Tibial nerve (tissue), 4 donors: ENCODE results near the gene NRXN3. TPM values are rescaled to one million over a fixed set of nuclear protein-coding genes. Genes with fewer than 3 reads are reported as not detected.

Experiments
- DNase-seq, 2 donors: peaks; one replicate each; pipeline ENCODE4 v3.0.0-alpha.2; 2019; ENCODE audit warnings: low spot score in 2 of 2
- H3K27ac ChIP-seq, 4 donors: fragments of 200-600 bp; sonication (generic) in 3 of 4; one replicate each; pipeline ENCODE4 v1.5.1; 2017 to 2019; ENCODE audit warnings: mild to moderate bottlenecking in 1 of 4
- H3K27me3 ChIP-seq, 2 donors: fragments of 200-600 bp; sonication (generic) in 1 of 2; one replicate each; pipeline versions ENCODE4 v1.5.1 to v1.6.0; 2017 to 2019
- H3K36me3 ChIP-seq, 3 donors: fragments of 200-600 bp; sonication (generic); one replicate each; pipeline ENCODE4 v1.5.1; 2018 to 2019
- H3K4me1 ChIP-seq, 4 donors: fragments of 200-600 bp; sonication (generic) in 3 of 4; one replicate each; pipeline ENCODE4 v1.5.1; 2017 to 2019
- H3K4me3 ChIP-seq, 4 donors: fragments of 200-600 bp; sonication (generic) in 3 of 4; one replicate each; pipeline ENCODE4 v1.5.1; 2017 to 2019; ENCODE audit warnings: mild to moderate bottlenecking in 1 of 4, moderate library complexity in 1 of 4
- H3K9me3 ChIP-seq, 4 donors: fragments of 200-600 bp; sonication (generic) in 3 of 4; one replicate each; pipeline ENCODE4 v1.5.1; 2017 to 2019
- EP300 ChIP-seq, 2 donors: sonication (generic); formaldehyde crosslinking; IDR thresholded peaks; one replicate each; pipeline ENCODE4 v1.6.1; 2017; ENCODE audit warnings: antibody characterized with exemption in 2 of 2, mild to moderate bottlenecking in 1 of 2
- POLR2A ChIP-seq, 2 donors: fragments of 450-650 bp; IDR thresholded peaks; one replicate each; pipeline ENCODE4 v1.6.1; 2017; ENCODE audit warnings: antibody characterized with exemption in 2 of 2, mild to moderate bottlenecking in 2 of 2, moderate library complexity in 2 of 2
- WGBS, 2 donors: methylation state at CpG; one replicate each; pipeline ENCODE4 v1.1.5; 2018; 5-methylcytosine and 5-hydroxymethylcytosine counted together
- total RNA-seq, 4 donors: library from RNA; depleted of rRNA; stranded (reverse); fragments of >200 nt; gene quantifications; one replicate each; pipeline ENCODE4 v1.1.0, GENCODE V29; 2016
- TF ChIP-seq, protein P1 (sequence below), 5 experiments: fragments of 200-600 bp in 3 of 5; fragments of 450-650 bp in 2 of 5; sonication (generic) in 3 of 5; IDR thresholded peaks; one replicate each; pipeline ENCODE4 v1.5.1; 2016 to 2019; ENCODE audit warnings: antibody characterized with exemption in 5 of 5, mild to moderate bottlenecking in 3 of 5, moderate library complexity in 2 of 5

The NRXN3 gene
- total RNA-seq, 4 donors from 2014 or later: 16.7 to 52.2 (median 19.7) TPM

DNA sequence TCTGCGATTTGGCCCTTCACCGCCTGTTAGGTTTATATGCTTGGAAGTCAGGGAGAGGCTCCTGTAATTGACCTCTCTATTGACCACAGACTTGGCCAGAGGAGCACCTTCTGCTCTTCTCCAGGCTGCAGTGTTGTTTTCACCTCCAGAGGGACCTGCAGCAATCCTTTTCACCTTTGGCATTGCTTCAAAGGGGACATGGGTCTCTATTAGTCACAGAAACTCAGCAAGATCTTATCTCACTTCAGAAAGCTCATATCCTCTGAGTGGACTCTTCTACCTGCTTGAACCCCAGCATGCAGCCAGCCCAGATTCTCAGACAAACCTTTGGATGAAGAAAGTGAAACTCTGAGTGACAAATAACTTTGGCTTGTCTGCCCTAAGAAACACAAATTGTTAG, 339.3 kb downstream of the NRXN3 start:
- Histone ChIP-seq H3K4me3 (no peak overlapping the region), H3K27me3 (no peaks in the 10 kb centered on the region), H3K27ac (no peak overlapping the region), H3K9me3 (no peaks in the 10 kb centered on the region), H3K36me3 (no peaks in the 10 kb centered on the region), H3K4me1 (no peaks in the 10 kb centered on the region)
- 66 to 70% methylated on average over 2 of the region's 2 CpGs for WGBS, 2 donors
- DNase-seq: no peak
- TF ChIP-seq, protein P1, sequence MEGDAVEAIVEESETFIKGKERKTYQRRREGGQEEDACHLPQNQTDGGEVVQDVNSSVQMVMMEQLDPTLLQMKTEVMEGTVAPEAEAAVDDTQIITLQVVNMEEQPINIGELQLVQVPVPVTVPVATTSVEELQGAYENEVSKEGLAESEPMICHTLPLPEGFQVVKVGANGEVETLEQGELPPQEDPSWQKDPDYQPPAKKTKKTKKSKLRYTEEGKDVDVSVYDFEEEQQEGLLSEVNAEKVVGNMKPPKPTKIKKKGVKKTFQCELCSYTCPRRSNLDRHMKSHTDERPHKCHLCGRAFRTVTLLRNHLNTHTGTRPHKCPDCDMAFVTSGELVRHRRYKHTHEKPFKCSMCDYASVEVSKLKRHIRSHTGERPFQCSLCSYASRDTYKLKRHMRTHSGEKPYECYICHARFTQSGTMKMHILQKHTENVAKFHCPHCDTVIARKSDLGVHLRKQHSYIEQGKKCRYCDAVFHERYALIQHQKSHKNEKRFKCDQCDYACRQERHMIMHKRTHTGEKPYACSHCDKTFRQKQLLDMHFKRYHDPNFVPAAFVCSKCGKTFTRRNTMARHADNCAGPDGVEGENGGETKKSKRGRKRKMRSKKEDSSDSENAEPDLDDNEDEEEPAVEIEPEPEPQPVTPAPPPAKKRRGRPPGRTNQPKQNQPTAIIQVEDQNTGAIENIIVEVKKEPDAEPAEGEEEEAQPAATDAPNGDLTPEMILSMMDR (IDR thresholded peaks at IDR 0.05): no peak
- no peak for TF ChIP-seq EP300 (IDR thresholded peaks at IDR 0.05)
- TF ChIP-seq POLR2A (IDR thresholded peaks at IDR 0.05): no peak

DNA sequence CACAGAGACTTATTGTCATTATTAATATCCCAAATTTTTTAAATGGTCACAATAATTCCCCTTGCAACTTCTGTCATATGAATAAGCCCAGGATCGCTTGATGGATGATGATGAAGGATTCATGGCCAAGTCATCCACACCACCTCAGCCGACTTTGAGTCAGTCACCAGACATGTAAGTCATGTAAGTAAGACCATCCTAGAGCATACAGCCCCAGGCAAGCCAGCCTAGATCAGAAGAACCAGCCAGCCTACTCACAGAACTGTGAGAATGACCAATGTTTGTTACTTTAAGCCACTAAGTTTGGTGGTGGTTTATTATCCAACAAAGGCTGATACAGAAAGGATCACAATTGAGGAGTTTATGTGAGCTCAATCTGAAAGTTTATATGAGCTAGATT, 341.8 kb downstream of the NRXN3 start:
- WGBS, 2 donors: 72 to 85% methylated on average over 2 of the region's 2 CpGs
- H3K36me3 ChIP-seq: no peaks in the 10 kb centered on the region
- no peaks in the 10 kb centered on the region for H3K27me3 ChIP-seq
- no peak for DNase-seq
- no peak overlapping the region for H3K27ac ChIP-seq
- H3K9me3 ChIP-seq: no peaks in the 10 kb centered on the region
- no peak overlapping the region for H3K4me3 ChIP-seq
- TF ChIP-seq EP300 (IDR thresholded peaks at IDR 0.05): no peak
- TF ChIP-seq, protein P1 (IDR thresholded peaks at IDR 0.05): no peak
- no peak for TF ChIP-seq POLR2A (IDR thresholded peaks at IDR 0.05)
- no peaks in the 10 kb centered on the region for H3K4me1 ChIP-seq

DNA sequence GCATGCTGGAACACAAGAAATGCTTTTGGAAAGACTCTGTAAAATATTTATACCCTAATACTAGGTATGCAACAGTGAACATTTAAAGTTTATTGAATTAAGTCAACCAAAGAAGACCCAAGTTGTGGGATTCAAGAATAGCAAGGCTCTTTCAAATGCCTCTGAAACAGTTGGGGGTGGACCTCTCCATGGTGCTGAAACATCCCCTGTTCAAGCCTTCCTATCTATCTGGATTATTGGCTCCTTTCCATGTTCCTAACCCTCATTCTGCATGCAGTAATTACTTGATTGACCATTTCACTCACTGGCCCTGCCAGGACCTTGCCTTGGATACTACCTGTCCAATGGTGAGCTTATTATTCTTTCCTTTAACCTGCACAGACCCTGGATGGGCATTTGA, 349.7 kb downstream of the NRXN3 start:
- Histone ChIP-seq H3K27ac (no peak overlapping the region), H3K4me3 (no peak overlapping the region), H3K36me3 (no peaks in the 10 kb centered on the region), H3K9me3 (no peaks in the 10 kb centered on the region), H3K4me1 (no peaks in the 10 kb centered on the region), H3K27me3 (no peaks in the 10 kb centered on the region)
- TF ChIP-seq, protein P1 (IDR thresholded peaks at IDR 0.05): no peak
- no peak for TF ChIP-seq POLR2A (IDR thresholded peaks at IDR 0.05)
- no peak for TF ChIP-seq EP300 (IDR thresholded peaks at IDR 0.05)
- DNase-seq: no peak

DNA sequence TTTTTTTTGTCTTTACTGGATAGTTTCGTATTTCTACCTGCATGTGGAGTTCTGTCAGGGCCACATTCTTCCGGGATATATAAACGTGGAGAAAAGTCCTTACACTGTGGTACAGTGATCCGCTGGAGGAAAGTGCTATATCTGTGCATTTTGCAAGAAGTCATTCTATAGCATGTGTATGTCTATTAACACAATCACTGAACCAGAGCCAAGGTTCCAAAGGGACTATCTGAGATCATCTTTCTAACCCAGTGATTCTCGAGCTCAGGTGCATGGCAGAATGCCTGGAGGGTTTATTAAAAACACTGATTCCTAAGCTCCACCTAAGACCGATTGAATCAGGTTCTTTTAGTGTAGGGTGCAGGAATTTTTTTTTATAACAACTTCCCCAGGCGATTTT, 354.0 kb downstream of the NRXN3 start:
- no peaks in the 10 kb centered on the region for H3K4me1 ChIP-seq
- no peaks in the 10 kb centered on the region for H3K27me3 ChIP-seq
- 70 to 74% methylated on average over 7 of the region's 7 CpGs for WGBS, 2 donors
- H3K9me3 ChIP-seq: no peaks in the 10 kb centered on the region
- H3K4me3 ChIP-seq: no peak overlapping the region
- DNase-seq: no peak
- TF ChIP-seq POLR2A (IDR thresholded peaks at IDR 0.05) (no peak), EP300 (IDR thresholded peaks at IDR 0.05) (no peak)
- TF ChIP-seq, protein P1 (IDR thresholded peaks at IDR 0.05): no peak
- no peak overlapping the region for H3K27ac ChIP-seq
- H3K36me3 ChIP-seq: no peaks in the 10 kb centered on the region

DNA sequence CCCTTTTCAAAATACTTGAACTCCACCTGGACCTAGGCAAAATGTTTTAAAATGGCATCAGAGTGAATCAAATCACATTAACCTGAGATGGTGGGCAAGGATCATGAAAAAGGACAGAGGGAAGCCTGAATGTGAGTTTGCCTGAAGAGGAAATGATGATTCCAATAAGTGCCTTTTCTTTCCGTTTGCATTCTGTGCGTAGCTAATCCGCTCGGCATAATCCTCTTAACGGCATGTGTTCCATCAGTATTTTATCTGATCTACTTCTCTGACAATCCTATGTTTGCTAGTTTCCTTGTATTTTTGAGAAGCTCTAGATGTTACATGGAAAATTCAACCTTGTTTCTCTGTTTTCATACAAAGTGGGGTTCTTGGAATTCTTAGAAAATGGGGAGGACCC, 354.6 kb downstream of the NRXN3 start:
- Histone ChIP-seq H3K27me3 (no peaks in the 10 kb centered on the region), H3K9me3 (no peaks in the 10 kb centered on the region), H3K36me3 (no peaks in the 10 kb centered on the region), H3K4me3 (no peak overlapping the region), H3K4me1 (no peaks in the 10 kb centered on the region), H3K27ac (no peak overlapping the region)
- 87 to 92% methylated on average over 5 of the region's 5 CpGs for WGBS, 2 donors
- TF ChIP-seq, protein P1 (IDR thresholded peaks at IDR 0.05): no peak
- no peak for TF ChIP-seq EP300 (IDR thresholded peaks at IDR 0.05)
- TF ChIP-seq POLR2A (IDR thresholded peaks at IDR 0.05): no peak
- DNase-seq: no peak
